Measurements from ENCODE around the gene ARHGAP29. TPM values are rescaled to one million over a fixed set of nuclear protein-coding genes. Genes with fewer than 3 reads are reported as not detected.

Gene ARHGAP29
- total and polyA plus RNA-seq, 2 of the 8 experiments (the other 6 are each of a cell fraction or from before 2014, with no cell fraction given), result 0.57 to 3.2 TPM

DNA sequence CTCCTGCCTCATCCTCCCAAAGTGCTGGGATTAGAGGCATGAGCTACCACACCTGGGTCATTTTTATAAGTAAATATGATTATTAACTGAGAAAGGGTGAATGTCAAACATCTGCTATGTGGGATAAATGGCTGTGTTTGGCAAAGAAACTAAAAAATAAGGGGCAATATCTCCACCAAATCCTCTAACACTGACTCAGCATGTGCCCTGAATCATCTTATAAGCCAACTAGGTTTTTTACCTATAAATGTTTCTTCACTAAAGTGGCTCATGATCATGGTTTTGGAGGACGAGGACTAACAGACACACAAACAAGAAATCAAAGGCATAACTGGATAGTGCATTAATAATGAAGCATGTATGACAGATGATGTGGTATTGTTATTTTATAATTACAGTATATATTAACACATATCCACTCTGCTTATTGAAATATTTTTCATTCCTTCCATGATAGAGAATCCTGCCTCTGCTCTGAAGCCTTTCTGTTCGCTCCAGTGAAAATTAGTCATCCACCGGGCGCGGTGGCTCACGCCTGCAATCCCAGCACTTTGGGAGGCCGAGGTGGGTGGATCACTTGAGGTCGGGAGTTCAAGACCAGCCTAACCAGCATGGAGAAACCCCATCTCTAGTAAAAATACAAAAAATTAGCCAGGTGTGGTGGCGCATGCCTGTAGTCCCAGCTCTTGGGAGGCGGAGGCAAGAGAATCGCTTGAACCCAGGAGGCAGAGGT, 11.7 kb upstream of the ARHGAP29 start (continued):
- TF ChIP-seq BRCA1 (IDR thresholded peaks at IDR 0.05; ENCODE audit: low read depth, low read length) (no peak), TEAD4 (IDR thresholded peaks at IDR 0.05; ENCODE audit: low read depth, low read length) (no peak), POU5F1 (IDR thresholded peaks at IDR 0.05; ENCODE audit: low read depth, low read length) (no peak), ZNF274 (IDR thresholded peaks at IDR 0.05; ENCODE audit: borderline replicate concordance, extremely low read depth, low read length) (no peak), TAF7 (optimal IDR thresholded peaks at IDR 0.05; ENCODE audit: borderline replicate concordance, low read depth, low read length) (no peak), CBX5 (IDR thresholded peaks at IDR 0.05; ENCODE audit: low read depth, low read length) (no peak), PHF8 (conservative IDR thresholded peaks at IDR 0.05; ENCODE audit: low read depth, low read length) (no peak)
